ENCODE measurements around the gene PLCXD1. TPM values are rescaled to one million over a fixed set of nuclear protein-coding genes. Genes with fewer than 3 reads are reported as not detected.

The PLCXD1 gene
- polyA plus RNA-seq, 2 of the 4 experiments (the other 2 are of a cell fraction) = 64.6 to 67.9 TPM

DNA sequence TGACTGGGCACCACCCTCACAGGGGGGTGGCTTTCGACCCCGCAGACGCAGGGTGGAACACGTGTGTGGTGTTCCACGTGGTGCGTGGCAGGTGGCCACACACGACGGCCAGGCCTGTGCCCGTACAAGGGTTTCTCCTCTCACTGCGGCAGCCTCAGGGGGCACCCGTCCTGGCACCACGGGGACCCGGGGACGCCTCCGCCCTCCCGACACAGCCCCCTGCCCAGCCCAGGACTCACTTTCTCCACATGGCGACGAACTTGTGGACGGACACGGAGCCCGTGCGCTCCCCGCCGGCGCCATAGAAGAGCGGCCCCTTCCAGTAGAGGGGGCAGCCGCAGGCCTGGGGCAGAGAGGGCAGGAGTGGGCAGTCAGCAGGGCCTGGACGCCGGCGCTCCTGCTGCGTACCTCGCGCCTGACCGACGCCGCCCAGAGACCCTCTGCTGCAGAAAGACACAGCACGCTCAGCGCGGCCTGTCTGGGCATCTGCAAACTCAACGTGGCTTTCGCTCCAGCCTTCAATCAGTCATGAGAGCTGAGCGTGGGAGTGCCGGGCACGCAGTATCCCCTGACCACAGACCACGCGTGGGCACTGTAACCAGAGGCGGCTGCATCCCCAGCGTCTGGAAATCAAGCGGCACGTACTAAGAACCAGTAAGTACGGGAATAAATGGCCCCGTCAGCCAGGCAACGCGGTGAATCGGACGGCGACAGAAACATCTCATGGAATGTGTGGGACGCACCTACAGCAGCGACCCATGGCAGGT lies 66.4 kb downstream of the PLCXD1 start:
- TF ChIP-seq PBX3 (IDR thresholded peaks at IDR 0.05) (no peak), SREBF2 (IDR thresholded peaks at IDR 0.05) (no peak), ZFP36 (IDR thresholded peaks at IDR 0.05; ENCODE audit: borderline replicate concordance, partially characterized antibody) (no peak), SMC3 (IDR thresholded peaks at IDR 0.05) (no peak), RARB (CRISPR knock-in tag; IDR thresholded peaks at IDR 0.05) (no peak), RAD21 (conservative IDR thresholded peaks at IDR 0.05 in 1 of 2, IDR thresholded peaks at IDR 0.05 in 1 of 2) (no peak), FOXS1 (CRISPR knock-in tag; IDR thresholded peaks at IDR 0.05) (no peak), ZNF302 (CRISPR knock-in tag; IDR thresholded peaks at IDR 0.05) (no peak), KDM1A (IDR thresholded peaks at IDR 0.05; ENCODE audit: low read depth) (no peak), EHMT2 (IDR thresholded peaks at IDR 0.05; ENCODE audit: low read depth) (no peak), GATA3 (IDR thresholded peaks at IDR 0.05; ENCODE audit: borderline replicate concordance) (no peak), EP300 (IDR thresholded peaks at IDR 0.05) (no peak)
- TF ChIP-seq, protein P1, sequence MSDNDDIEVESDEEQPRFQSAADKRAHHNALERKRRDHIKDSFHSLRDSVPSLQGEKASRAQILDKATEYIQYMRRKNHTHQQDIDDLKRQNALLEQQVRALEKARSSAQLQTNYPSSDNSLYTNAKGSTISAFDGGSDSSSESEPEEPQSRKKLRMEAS (IDR thresholded peaks at IDR 0.05) = no peak
- TF ChIP-seq, protein P2, sequence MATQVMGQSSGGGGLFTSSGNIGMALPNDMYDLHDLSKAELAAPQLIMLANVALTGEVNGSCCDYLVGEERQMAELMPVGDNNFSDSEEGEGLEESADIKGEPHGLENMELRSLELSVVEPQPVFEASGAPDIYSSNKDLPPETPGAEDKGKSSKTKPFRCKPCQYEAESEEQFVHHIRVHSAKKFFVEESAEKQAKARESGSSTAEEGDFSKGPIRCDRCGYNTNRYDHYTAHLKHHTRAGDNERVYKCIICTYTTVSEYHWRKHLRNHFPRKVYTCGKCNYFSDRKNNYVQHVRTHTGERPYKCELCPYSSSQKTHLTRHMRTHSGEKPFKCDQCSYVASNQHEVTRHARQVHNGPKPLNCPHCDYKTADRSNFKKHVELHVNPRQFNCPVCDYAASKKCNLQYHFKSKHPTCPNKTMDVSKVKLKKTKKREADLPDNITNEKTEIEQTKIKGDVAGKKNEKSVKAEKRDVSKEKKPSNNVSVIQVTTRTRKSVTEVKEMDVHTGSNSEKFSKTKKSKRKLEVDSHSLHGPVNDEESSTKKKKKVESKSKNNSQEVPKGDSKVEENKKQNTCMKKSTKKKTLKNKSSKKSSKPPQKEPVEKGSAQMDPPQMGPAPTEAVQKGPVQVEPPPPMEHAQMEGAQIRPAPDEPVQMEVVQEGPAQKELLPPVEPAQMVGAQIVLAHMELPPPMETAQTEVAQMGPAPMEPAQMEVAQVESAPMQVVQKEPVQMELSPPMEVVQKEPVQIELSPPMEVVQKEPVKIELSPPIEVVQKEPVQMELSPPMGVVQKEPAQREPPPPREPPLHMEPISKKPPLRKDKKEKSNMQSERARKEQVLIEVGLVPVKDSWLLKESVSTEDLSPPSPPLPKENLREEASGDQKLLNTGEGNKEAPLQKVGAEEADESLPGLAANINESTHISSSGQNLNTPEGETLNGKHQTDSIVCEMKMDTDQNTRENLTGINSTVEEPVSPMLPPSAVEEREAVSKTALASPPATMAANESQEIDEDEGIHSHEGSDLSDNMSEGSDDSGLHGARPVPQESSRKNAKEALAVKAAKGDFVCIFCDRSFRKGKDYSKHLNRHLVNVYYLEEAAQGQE (IDR thresholded peaks at IDR 0.05) = no peak

GRCh38 chrX:348461-349117 lies 67.4 kb downstream of the PLCXD1 start:
- WGBS (ENCODE audit: missing lambda C conversion rate) = 74% methylated on average over 11 of the region's 11 CpGs
- TF ChIP-seq POLR2AphosphoS2 (conservative IDR thresholded peaks at IDR 0.05; ENCODE audit: low read length) = no peak
- TF ChIP-seq ZC3H11A (IDR thresholded peaks at IDR 0.05) = no peak
- TF ChIP-seq ZNF302 (CRISPR knock-in tag; IDR thresholded peaks at IDR 0.05) = no peak
- no peak for TF ChIP-seq HES2 (IDR thresholded peaks at IDR 0.05)
- TF ChIP-seq RFX5 (IDR thresholded peaks at IDR 0.05) = no peak
- TF ChIP-seq CBX2 (IDR thresholded peaks at IDR 0.05; ENCODE audit: borderline replicate concordance, low read depth) = no peak
- TF ChIP-seq EHMT2 (IDR thresholded peaks at IDR 0.05; ENCODE audit: low read depth) = no peak
- TF ChIP-seq HEYL (CRISPR knock-in tag; IDR thresholded peaks at IDR 0.05) = no peak
- no peak for TF ChIP-seq KDM1A (IDR thresholded peaks at IDR 0.05; ENCODE audit: low read depth)
- TF ChIP-seq CHD2 (IDR thresholded peaks at IDR 0.05; ENCODE audit: low read length, partially characterized antibody) = no peak
- TF ChIP-seq ZSCAN20 (CRISPR knock-in tag; IDR thresholded peaks at IDR 0.05) = no peak
- TF ChIP-seq HOXB13 (CRISPR knock-in tag; IDR thresholded peaks at IDR 0.05; ENCODE audit: low read depth) = no peak
- TF ChIP-seq MYC (IDR thresholded peaks at IDR 0.05; ENCODE audit: borderline replicate concordance, low read length) = no peak
- TF ChIP-seq RARB (CRISPR knock-in tag; IDR thresholded peaks at IDR 0.05) = no peak
- TF ChIP-seq, protein P1 (IDR thresholded peaks at IDR 0.05) = no peak
- TF ChIP-seq HDAC2 (IDR thresholded peaks at IDR 0.05) = no peak
- no peak for TF ChIP-seq FOSL2 (IDR thresholded peaks at IDR 0.05)
- no peak for TF ChIP-seq FOSL2 (CRISPR knock-in tag; IDR thresholded peaks at IDR 0.05)
- no peak for TF ChIP-seq TP53 (CRISPR knock-in tag; IDR thresholded peaks at IDR 0.05)
- ChIA-PET CTCF (no interaction called here), POLR2A (no interaction called here)
- no peak overlapping the region for H3K4me2 ChIP-seq
- no peaks in the 10 kb centered on the region for H3K9me3 ChIP-seq
- DNase-seq (ENCODE audit: low read depth in 1 of 2, low spot score in 1 of 2) (no peak), ATAC-seq (no peak), FAIRE-seq (no peak)
- H3K27ac ChIP-seq = no peak overlapping the region
- no peaks in the 10 kb centered on the region for H3K4me1 ChIP-seq
- H3K4me3 ChIP-seq = no peak overlapping the region

More for the DNA sequence above, 66.4 kb downstream of the PLCXD1 start:
- no peak overlapping the region for H3K27ac ChIP-seq
- no peak for FAIRE-seq
- no peak overlapping the region for H3K4me3 ChIP-seq
- WGBS (ENCODE audit: missing lambda C conversion rate) = 95% methylated on average over 58 of the region's 59 CpGs
- H3K9me3 ChIP-seq = no peaks in the 10 kb centered on the region
- no peak overlapping the region for H3K4me2 ChIP-seq
- H3K4me1 ChIP-seq = no peaks in the 10 kb centered on the region
- ChIA-PET CTCF (no interaction called here), POLR2A (no interaction called here)
- ATAC-seq = no peak
- DNase-seq (ENCODE audit: low read depth in 1 of 2, low spot score in 1 of 2) = no peak

Measured in A549 (cell line).